Activated CD4-positive, alpha-beta memory T cell treated with anti-CD3 and anti-CD28 coated beads for 36 hours (primary cell): ENCODE measurements around the gene PEX14. TPM values are rescaled to one million over a fixed set of nuclear protein-coding genes. Genes with fewer than 3 reads are reported as not detected.
"Not testable (repeated sequence)": the region's sequence is repeated elsewhere in the genome, so short reads cannot be mapped to it uniquely, and the experiment has no call there.

Source experiments
- CTCF ChIA-PET: fragments of 350-600 bp; sonication (Branson Sonifier 250); formaldehyde crosslinking; loops from one replicate; lab custom pipeline; 2021; ENCODE audit warnings: antibody characterized with exemption, inconsistent platforms; lab: Charles Lee
- POLR2A ChIA-PET: fragments of 350-600 bp; sonication (Branson Sonifier 250); formaldehyde crosslinking; loops from one replicate; lab custom pipeline; 2021; ENCODE audit warnings: antibody characterized with exemption; lab: Charles Lee
- DNase-seq: peaks from one replicate; pipeline ENCODE4 v3.0.0-alpha.2; 2020
- H3K27ac Mint-ChIP-seq: one replicate; pipeline ENCODE4 v1.8.0; 2021; ENCODE audit warnings: mixed read lengths
- H3K27me3 Mint-ChIP-seq: one replicate; pipeline ENCODE4 v1.8.0; 2021; ENCODE audit warnings: mixed read lengths
- H3K36me3 Mint-ChIP-seq: one replicate; pipeline ENCODE4 v1.8.0; 2021; ENCODE audit warnings: mixed read lengths
- H3K4me1 Mint-ChIP-seq: one replicate; pipeline ENCODE4 v1.8.0; 2021; ENCODE audit warnings: low read depth, mixed read lengths
- H3K4me3 Mint-ChIP-seq: one replicate; pipeline ENCODE4 v1.8.0; 2021; ENCODE audit warnings: mild to moderate bottlenecking, mixed read lengths
- H3K9me3 Mint-ChIP-seq: one replicate; pipeline ENCODE4 v1.8.0; 2021; ENCODE audit warnings: mixed read lengths
- intact Hi-C: fragments of 100-400 bp; cut with micrococcal nuclease; formaldehyde crosslinking; loops from one replicate; pipeline ENCODE4 v1.15.1; 2023
- total RNA-seq, 2 experiments: library from RNA; stranded (reverse); gene quantifications; one replicate each; pipeline ENCODE4 v1.2.3, GENCODE V29; 2021

Gene PEX14
- total RNA-seq, result 10 to 100 TPM; 17.3 to 17.6 TPM

DNA sequence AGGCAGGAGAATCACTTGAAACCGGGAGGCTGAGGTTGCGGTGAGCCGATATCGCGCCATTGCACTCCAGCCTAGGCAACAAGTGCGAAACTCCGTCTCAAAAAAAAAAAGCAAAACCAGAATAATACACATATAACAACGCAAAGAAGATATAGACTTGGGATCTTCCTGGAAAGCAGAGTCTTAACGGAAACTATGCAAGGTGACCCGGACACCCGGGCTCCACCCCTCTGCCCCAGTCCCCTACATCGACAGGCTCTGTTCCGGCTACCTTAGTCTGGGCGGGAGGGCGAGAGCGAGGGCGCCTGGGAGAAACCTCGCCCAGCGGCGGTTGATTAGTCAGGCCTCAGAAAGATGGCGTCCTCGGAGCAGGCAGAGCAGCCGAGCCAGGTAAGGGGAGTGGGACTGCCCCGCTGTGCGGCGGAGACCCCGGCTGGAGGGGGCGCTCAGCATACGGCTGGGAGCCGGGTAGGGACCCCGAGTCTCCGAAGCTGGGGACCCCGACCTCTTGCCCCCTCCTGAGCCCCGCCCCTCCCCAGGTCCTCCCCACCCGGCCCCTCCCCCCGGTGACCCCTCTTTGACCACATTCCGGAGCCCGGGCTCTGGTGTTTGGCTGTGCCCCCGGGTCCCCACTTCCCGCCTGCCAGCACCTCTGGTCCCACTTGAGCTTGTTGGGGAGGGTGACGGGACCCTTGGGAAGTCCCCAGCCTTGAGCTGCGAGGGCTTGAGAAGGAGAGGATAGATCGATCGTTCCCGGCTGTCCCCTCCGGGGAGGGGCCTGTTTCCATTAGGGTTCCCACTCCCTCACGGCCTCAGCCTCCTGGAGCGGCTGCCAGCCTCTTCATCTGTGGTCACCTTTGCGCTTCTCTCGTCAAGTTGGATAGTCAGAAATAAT lies at the start of gene PEX14:
PEX14 (plus strand) TSS at position 338 of the 895 bp plus-strand sequence; CDS start at position 355, 17 bp downstream.
- peak within 1 kb of the TSS; percentile 89 for H3K27ac Mint-ChIP-seq
- peak; percentile 94 for DNase-seq
- peaks cover 6% of the 10 kb centered on the region for H3K36me3 Mint-ChIP-seq
- ChIA-PET POLR2A (interaction anchor here (0.8 kb wide), 2 partner anchors 17 to 20 kb away, joined by 3 to 4 read pairs; no protein-coding TSS in a partner anchor), CTCF (interaction anchor here (1.0 to 1.4 kb wide), 2 partner anchors 17 to 20 kb away, joined by 4 to 18 read pairs; no protein-coding TSS in a partner anchor)
- H3K4me1 Mint-ChIP-seq, result peaks cover 37% of the 10 kb centered on the region
- intact Hi-C loops, result loop anchor here (1.0 to 2.0 kb wide), 4 partner anchors 20 to 443 kb away; partner anchors contain the start of genes PGD and UBE4B
- H3K27me3 Mint-ChIP-seq, result no peaks in the 10 kb centered on the region
- no peaks in the 10 kb centered on the region for H3K9me3 Mint-ChIP-seq
- peak within 1 kb of the TSS; percentile 93 for H3K4me3 Mint-ChIP-seq

- CTCF ChIA-PET, result interaction anchor here (0.9 kb wide), 1 partner anchor 9 kb away, joined by 4 read pairs; no protein-coding TSS in a partner anchor
- H3K4me3 Mint-ChIP-seq, intact Hi-C loops, H3K36me3 Mint-ChIP-seq, H3K4me1 Mint-ChIP-seq, H3K27ac Mint-ChIP-seq, DNase-seq, POLR2A ChIA-PET, H3K9me3 Mint-ChIP-seq, H3K27me3 Mint-ChIP-seq: not testable (repeated sequence)
These were observed 48.8 kb upstream of the PEX14 start for GRCh38 chr1:10425826-10426534.

- H3K4me3 Mint-ChIP-seq, DNase-seq, H3K27ac Mint-ChIP-seq, H3K27me3 Mint-ChIP-seq, POLR2A ChIA-PET, H3K36me3 Mint-ChIP-seq, H3K9me3 Mint-ChIP-seq, CTCF ChIA-PET, intact Hi-C loops: not testable (repeated sequence)
- H3K4me1 Mint-ChIP-seq, result peaks cover 13% of the 10 kb centered on the region
These were observed 48.3 kb upstream of the PEX14 start for GRCh38 chr1:10426535-10426848.

GRCh38 chr1:10428984-10429383 lies 45.8 kb upstream of the PEX14 start:
- H3K4me3 Mint-ChIP-seq, result peak overlapping the region; percentile 89
- H3K27ac Mint-ChIP-seq, result no peak overlapping the region
- H3K9me3 Mint-ChIP-seq, result no peaks in the 10 kb centered on the region
- ChIA-PET CTCF (interaction anchor here (0.6 to 3.4 kb wide), 9 partner anchors 9 to 647 kb away, joined by 3 to 106 read pairs (median 4); partner anchors contain the start of gene KIF1B), POLR2A (no interaction called here)
- no peaks in the 10 kb centered on the region for H3K36me3 Mint-ChIP-seq
- H3K27me3 Mint-ChIP-seq, result no peaks in the 10 kb centered on the region
- peaks cover 20% of the 10 kb centered on the region for H3K4me1 Mint-ChIP-seq
- DNase-seq, result no peak
- intact Hi-C loops, result loop anchor here (1.0 to 2.0 kb wide), 5 partner anchors 31 to 554 kb away; partner anchors contain the start of genes LZIC and NMNAT1

- POLR2A ChIA-PET, result interaction anchor here (0.5 to 1.6 kb wide), 7 partner anchors 31 to 220 kb away, joined by 3 to 6 read pairs (median 3); partner anchors contain the start of genes KIF1B and PGD
- DNase-seq, result peak; percentile 70
- intact Hi-C loops, result loop anchor here (1.0 to 2.0 kb wide), 6 partner anchors 42 to 555 kb away; partner anchors contain the start of genes DFFA, LZIC, NMNAT1 and UBE4B
- Mint-ChIP-seq H3K4me1 (peaks cover 20% of the 10 kb centered on the region), H3K27ac (peak overlapping the region; percentile 87), H3K27me3 (no peaks in the 10 kb centered on the region), H3K36me3 (no peaks in the 10 kb centered on the region), H3K9me3 (no peaks in the 10 kb centered on the region), H3K4me3 (peak overlapping the region; percentile 89)
- CTCF ChIA-PET, result interaction anchor here (0.8 to 3.4 kb wide), 16 partner anchors 9 to 648 kb away, joined by 3 to 106 read pairs (median 4); partner anchors contain the start of genes KIF1B, LZIC, NMNAT1 and PGD
These were observed 44.9 kb upstream of the PEX14 start for GRCh38 chr1:10429868-10430215.

DNA sequence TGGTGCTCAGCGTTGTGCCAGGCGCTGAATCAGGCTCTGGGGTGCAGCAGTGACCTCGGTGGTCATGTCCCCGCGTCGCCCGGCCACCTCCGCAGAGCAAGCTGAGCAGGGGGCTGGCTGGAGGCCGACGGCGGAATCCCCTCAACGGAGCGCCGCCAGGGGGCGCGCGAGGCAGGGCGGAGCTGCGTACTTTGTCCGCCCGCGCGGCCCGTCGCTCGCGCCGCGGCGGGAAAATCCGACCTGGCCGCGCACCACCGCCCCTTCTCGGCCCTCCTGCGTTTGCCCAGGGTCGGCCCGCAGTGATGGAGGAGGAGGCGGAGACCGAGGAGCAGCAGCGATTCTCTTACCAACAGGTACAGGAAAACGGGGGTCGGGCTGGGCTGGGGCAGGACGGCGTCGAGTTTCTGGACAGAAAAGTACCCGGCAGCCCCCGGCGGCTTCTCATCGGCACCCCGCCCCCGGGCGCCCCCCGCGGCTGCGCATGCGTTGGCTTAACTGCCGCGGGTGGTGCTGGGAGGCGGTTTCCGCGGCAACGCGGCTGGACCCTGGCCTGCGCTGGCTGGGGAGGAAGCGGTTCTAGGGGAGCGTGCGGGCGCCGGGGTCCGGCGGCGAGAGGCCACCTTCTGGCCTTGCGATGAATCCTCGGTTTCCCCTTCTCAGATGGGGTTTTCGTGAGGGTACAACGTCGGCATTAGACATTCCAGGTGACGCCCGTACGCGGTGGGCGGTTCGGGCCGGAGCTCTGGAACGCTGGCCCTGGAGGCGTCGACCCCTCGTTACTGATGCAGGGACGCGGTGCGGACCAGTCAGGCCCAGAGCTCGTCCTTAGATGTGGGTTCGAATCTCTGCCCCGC lies 44.3 kb upstream of the PEX14 start, which contains the start of gene CENPS:
CENPS (plus strand) TSS at position 218 of the 854 bp plus-strand sequence; CDS start at position 303, 85 bp downstream.
- CTCF ChIA-PET, result interaction anchor here (0.5 to 3.4 kb wide), 23 partner anchors 10 to 1153 kb away, joined by 3 to 106 read pairs (median 3); partner anchors contain the start of genes KIF1B, LZIC, NMNAT1 and PGD
- Mint-ChIP-seq H3K27me3 (no peaks in the 10 kb centered on the region), H3K4me1 (peaks cover 20% of the 10 kb centered on the region), H3K4me3 (peak within 1 kb of the TSS; percentile 89), H3K36me3 (no peaks in the 10 kb centered on the region), H3K27ac (peak within 1 kb of the TSS; percentile 87), H3K9me3 (no peaks in the 10 kb centered on the region)
- peak; percentile 87 for DNase-seq
- POLR2A ChIA-PET, result interaction anchor here (0.5 to 1.6 kb wide), 9 partner anchors 30 to 221 kb away, joined by 3 to 6 read pairs (median 3); partner anchors contain the start of genes KIF1B and PGD
- intact Hi-C loops, result loop anchor here (1.0 to 2.0 kb wide), 3 partner anchors 42 to 398 kb away; partner anchors contain the start of genes DFFA and UBE4B

GRCh38 chr1:10431070-10431730 lies 43.5 kb upstream of the PEX14 start:
- peak overlapping the region; percentile 89 for H3K4me3 Mint-ChIP-seq
- intact Hi-C loops, result loop anchor here (2.0 kb wide), 1 partner anchor 398 kb away; the partner anchor contains the start of gene UBE4B
- H3K4me1 Mint-ChIP-seq, result peaks cover 20% of the 10 kb centered on the region
- H3K27me3 Mint-ChIP-seq, result no peaks in the 10 kb centered on the region
- ChIA-PET POLR2A (interaction anchor here (0.6 to 1.6 kb wide), 4 partner anchors 29 to 221 kb away, joined by 3 to 6 read pairs (median 4); partner anchors contain the start of gene KIF1B), CTCF (interaction anchor here (0.7 to 3.4 kb wide), 8 partner anchors 31 to 488 kb away, joined by 3 to 106 read pairs (median 6); partner anchors contain the start of genes LZIC and NMNAT1)
- H3K36me3 Mint-ChIP-seq, result no peaks in the 10 kb centered on the region
- no peaks in the 10 kb centered on the region for H3K9me3 Mint-ChIP-seq
- DNase-seq, result peak; percentile 30
- peak overlapping the region; percentile 72 for H3K27ac Mint-ChIP-seq

GRCh38 chr1:10432910-10433700 lies 41.6 kb upstream of the PEX14 start:
- Mint-ChIP-seq H3K4me3 (no peak overlapping the region), H3K9me3 (no peaks in the 10 kb centered on the region), H3K36me3 (no peaks in the 10 kb centered on the region), H3K27ac (no peak overlapping the region), H3K27me3 (no peaks in the 10 kb centered on the region), H3K4me1 (peaks cover 19% of the 10 kb centered on the region)
- POLR2A ChIA-PET, result no interaction called here
- intact Hi-C loops, result no loop called here
- CTCF ChIA-PET, result interaction anchor here (0.9 kb wide), 2 partner anchors 62 to 67 kb away, joined by 3 read pairs; no protein-coding TSS in a partner anchor
- no peak for DNase-seq

- Mint-ChIP-seq H3K36me3 (no peaks in the 10 kb centered on the region), H3K27ac (no peak overlapping the region), H3K27me3 (no peaks in the 10 kb centered on the region), H3K4me3 (no peak overlapping the region), H3K4me1 (peaks cover 19% of the 10 kb centered on the region), H3K9me3 (no peaks in the 10 kb centered on the region)
- POLR2A ChIA-PET, result no interaction called here
- no peak for DNase-seq
- CTCF ChIA-PET, result interaction anchor here (0.6 to 0.9 kb wide), 2 partner anchors 60 to 61 kb away, joined by 3 read pairs; no protein-coding TSS in a partner anchor
- intact Hi-C loops, result no loop called here
These were observed 41.0 kb upstream of the PEX14 start for GRCh38 chr1:10433790-10434189.

DNA sequence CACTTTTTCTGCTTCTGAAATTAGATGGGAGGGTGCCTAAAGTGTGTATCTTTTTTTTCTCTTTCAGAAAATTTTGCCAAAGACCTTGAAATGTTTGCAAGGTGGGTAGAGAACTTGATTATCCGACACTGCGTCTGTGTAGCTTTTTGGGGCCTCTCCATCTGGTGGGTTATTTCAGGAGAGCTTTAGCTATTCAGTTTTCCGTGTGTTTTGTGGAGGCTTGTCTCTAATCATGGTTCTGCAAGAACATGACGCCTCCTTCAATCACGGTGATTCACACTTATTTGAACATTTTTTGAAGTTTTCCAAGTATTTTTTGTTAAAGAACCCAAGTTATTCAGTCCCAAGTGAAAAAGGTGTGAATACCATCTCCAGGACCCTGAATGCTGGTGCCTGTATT lies 40.2 kb upstream of the PEX14 start:
- ChIA-PET CTCF (no interaction called here), POLR2A (no interaction called here)
- Mint-ChIP-seq H3K36me3 (no peaks in the 10 kb centered on the region), H3K4me1 (peaks cover 19% of the 10 kb centered on the region), H3K4me3 (no peak overlapping the region), H3K27ac (no peak overlapping the region), H3K9me3 (no peaks in the 10 kb centered on the region), H3K27me3 (no peaks in the 10 kb centered on the region)
- no peak for DNase-seq
- intact Hi-C loops, result no loop called here
